CD4-positive, alpha-beta T cell treated with Interleukin-4 for 1 hour (primary cell): ENCODE results near the gene CALHM1.
"Not testable (repeated sequence)": the region's sequence is repeated elsewhere in the genome, so short reads cannot be mapped to it uniquely, and the experiment has no call there.

Experiments used
- DNase-seq, 2 donors: peaks; one replicate each; pipeline ENCODE4 v3.0.0-alpha.2; 2020 to 2022

The CALHM1 gene

DNA sequence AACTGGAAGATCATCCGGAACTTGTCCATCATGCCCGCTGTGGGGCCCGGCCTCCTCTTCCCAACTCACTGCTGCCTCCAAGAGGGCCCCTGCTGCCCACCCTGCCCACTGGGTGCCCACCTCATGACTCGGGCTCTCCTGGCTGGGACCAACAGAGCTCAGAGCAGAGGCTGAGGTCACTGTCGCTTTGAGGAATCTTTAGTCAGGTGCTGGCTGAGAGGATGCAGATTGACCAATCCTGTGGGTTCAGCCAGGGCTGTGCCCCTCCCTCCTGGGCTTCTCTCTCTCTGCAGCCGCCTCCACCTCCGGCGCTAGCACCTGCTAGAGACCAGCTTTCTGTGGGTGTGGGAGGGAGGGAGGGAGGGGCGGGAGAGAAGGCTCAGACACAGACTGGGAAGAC is at the start of gene CALHM1:
TSS of gene CALHM1 (minus strand) at position 181 of the 400 bp plus-strand sequence. CDS start at position 32, 149 bp downstream.
- no peak for DNase-seq

GRCh38 chr10:103507235-103508191 is 48.8 kb upstream of the CALHM1 start:
- no peak for DNase-seq

GRCh38 chr10:103506061-103506460 is 47.4 kb upstream of the CALHM1 start:
- no peak for DNase-seq

- peak in 1 of 2 donors; percentile 48 for DNase-seq
Observed at GRCh38 chr10:103504181-103504783, 45.6 kb upstream of the CALHM1 start.

- DNase-seq: not testable (repeated sequence)
Observed at GRCh38 chr10:103503777-103504176, 45.1 kb upstream of the CALHM1 start.

GRCh38 chr10:103502849-103503660 is 44.4 kb upstream of the CALHM1 start:
- no peak for DNase-seq

GRCh38 chr10:103501186-103501585 is 42.5 kb upstream of the CALHM1 start:
- no peak for DNase-seq

DNA sequence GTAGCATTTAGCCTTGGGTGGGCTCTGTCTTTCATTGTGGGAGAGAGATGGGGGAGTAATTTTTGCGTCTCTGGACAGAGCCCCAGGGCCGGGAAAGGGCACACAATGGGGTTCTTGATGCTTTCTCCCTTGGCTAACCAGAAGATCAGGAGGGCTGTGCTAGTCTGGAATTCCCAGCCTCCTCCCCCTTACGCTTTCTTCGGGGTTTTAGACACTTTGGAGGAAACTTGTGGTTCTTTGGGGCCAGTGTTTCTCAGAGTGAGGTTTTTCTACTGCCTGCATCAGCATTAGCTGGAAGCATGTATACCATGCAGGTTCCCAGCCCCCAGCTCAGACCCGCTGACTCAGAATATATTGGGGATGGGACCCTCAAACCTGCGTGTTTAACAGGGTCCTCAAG is 41.8 kb upstream of the CALHM1 start:
- DNase-seq: no peak

GRCh38 chr10:103499881-103500280 is 41.2 kb upstream of the CALHM1 start:
- DNase-seq: no peak

- no peak for DNase-seq
Observed at GRCh38 chr10:103498936-103499638, 40.4 kb upstream of the CALHM1 start.

DNA sequence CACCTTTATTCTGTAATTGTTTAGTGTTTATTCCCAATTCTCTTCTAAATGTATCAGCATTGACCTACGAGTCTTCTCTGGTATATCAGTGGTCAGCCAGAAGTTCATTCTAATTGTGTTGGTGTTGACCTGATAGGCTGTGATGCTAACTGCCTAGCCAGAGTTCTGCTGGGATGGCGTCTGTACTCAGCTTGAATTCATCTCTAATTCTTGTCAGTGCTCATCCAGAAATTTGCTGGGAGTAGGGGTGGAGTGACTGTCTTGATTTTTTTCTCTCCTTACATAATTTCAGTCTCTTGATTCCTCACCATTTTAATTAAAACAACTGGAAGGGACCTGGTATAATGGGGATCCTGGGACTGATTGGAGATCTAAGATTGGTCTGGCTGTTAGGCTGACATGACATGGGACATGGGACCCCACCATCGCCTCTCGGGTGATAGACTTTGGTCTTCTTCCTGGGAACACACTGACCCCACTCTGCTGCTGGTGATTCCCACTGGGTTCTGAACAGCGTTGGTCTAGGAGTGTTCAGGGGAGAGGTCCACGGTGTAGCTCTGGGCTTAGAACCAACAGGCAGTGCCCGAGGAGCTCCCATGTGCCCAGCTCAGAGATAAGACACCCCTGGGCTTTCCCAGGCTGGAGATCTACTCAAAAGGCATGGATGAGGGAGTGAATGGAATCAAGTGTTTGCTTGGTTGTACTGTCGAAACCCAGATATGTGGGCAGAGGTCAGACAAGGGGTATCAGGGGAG is 38.6 kb upstream of the CALHM1 start:
- DNase-seq: no peak

DNA sequence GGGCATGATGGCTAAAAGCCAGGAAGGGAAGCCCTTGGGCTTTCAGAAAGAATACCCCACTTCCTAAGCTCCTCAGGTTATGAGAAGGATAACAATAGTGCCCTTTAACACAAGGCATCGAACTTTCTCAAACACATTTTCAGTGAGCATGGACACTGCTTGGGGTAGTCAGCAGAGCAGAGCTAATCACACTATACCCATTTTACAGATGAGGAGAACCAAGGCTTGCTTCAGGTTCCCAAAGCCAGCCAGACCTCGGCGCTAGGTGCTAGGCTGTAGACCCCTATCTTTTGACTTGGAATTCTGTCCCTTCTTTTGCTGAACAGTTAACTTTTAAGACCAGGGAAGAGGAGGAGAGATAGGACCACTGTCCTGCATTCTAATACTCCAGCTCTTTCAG is 36.6 kb upstream of the CALHM1 start:
- no peak for DNase-seq

DNA sequence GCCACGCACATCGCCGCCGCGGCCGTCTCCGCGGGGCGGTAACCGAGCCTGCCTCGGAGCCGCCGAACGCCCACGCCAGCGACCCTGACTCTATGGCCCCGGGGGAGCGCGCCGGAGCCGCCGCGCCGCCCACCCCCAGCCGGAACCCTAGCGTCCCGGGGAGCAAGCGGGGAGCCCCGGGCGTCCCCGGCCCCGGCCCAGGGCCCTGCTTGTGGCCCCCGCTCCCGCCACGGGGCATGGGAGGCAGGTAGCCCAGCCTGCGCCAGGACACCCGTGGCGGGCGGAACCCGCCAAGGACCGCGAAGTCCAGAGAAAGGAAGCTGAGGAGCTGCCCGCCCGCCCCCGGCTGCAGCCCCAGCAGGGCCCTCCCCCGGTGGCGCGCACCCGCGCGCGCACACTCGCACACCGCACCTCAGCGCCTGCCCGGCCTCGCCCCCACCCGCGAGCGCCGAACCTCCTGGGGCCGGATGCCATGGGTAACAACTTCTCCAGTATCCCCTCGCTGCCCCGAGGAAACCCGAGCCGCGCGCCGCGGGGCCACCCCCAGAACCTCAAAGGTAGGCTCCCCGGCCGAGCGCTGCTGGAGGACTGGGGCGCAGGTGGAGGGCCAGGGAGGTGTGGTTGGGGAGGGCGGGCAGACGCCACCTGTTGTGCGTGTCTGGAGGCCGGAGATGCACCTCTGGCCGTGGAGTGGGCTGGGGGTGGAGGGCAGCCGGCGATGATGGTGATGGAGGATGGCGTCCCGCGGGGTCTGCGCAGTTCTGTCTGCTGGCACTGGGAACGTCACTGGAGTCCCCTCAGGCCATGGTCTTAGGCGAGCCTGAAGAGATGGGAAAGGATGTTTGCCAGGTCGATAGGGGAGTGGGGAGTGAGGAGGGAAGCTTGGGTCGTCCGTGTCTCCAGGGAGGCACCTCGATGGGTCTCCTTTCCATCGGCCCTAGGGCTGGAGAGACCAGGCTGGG is 35.5 kb upstream of the CALHM1 start:
- DNase-seq: peak in 1 of 2 donors; percentile 29

DNA sequence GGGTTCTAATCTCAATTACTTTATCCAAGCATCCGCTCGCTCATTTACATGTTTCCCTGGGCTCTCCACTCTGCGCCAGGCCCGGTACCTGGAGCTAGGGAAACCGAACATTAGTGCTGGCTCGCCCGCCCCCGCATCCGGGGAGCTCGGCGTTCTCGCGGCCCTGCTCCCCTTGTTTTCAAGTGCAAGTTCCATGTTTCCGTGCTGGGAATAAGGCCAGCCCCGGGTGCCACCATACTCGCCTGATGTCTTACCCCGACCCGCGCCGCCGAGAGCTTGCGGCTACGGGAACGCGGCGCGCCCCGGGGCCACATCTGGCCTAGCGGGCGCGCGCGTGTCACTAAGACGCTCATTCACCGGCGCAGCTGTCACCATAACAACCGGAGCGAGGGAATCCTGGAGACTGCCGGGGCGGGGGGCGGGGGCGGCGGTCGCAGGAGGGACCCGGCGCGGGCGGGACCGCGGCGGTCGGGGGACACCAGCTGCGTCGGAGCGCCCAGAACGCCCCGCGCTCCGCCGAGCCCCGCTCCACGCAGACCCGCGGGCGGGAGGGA is 34.7 kb upstream of the CALHM1 start, which contains the start of gene NEURL1:
TSS of gene NEURL1 (plus strand) at position 344 of the 554 bp plus-strand sequence. CDS start 683 bp downstream, outside the sequence.
- DNase-seq: peak in 1 of 2 donors; percentile 24

GRCh38 chr10:103492655-103493261 is 34.1 kb upstream of the CALHM1 start:
- no peak for DNase-seq

GRCh38 chr10:103491729-103492364 is 33.1 kb upstream of the CALHM1 start:
- no peak for DNase-seq

- DNase-seq: no peak
Observed at GRCh38 chr10:103490986-103491314, 32.2 kb upstream of the CALHM1 start.

GRCh38 chr10:103487410-103487708 is 28.7 kb upstream of the CALHM1 start:
- DNase-seq: no peak

GRCh38 chr10:103486635-103487409 is 28.1 kb upstream of the CALHM1 start:
- not testable (repeated sequence) for DNase-seq
